HUES48 (cell line): ENCODE results near the gene RAB31.

Source experiments
- H3K27ac ChIP-seq: one replicate; pipeline ENCODE4 v1.7.0; 2013; ENCODE audit warnings: low read depth, low read length, inconsistent platforms
- H3K27me3 ChIP-seq: 2 replicates; pipeline ENCODE4 v1.6.1; 2013; ENCODE audit warnings: mild to moderate bottlenecking, low read length; ENCODE audit not compliant: control insufficient read depth, insufficient read depth
- H3K36me3 ChIP-seq: 2 replicates; pipeline ENCODE4 v1.6.1; 2013; ENCODE audit warnings: low read length; ENCODE audit not compliant: control insufficient read depth, insufficient read depth
- H3K4me1 ChIP-seq: 2 replicates; pipeline ENCODE4 v1.6.1; 2013; ENCODE audit warnings: mild to moderate bottlenecking, low read length; ENCODE audit not compliant: control insufficient read depth, insufficient read depth
- H3K4me3 ChIP-seq: 2 replicates; pipeline ENCODE4 v1.5.1; 2013; ENCODE audit warnings: mild to moderate bottlenecking, low read depth, low read length
- H3K9ac ChIP-seq: 2 replicates; pipeline ENCODE4 v1.6.1; 2013; ENCODE audit warnings: mild to moderate bottlenecking, low read depth, low read length, moderate library complexity
- H3K9me3 ChIP-seq: 2 replicates; pipeline ENCODE4 v1.6.1; 2013; ENCODE audit warnings: low read length; ENCODE audit not compliant: control insufficient read depth, insufficient read depth

RAB31 gene

GRCh38 chr18:9876867-9877654 is 169.0 kb downstream of the RAB31 start:
- Histone ChIP-seq H3K4me3 (no peak overlapping the region), H3K27ac (peak overlapping the region; percentile 85), H3K36me3 (no peaks in the 10 kb centered on the region), H3K27me3 (no peaks in the 10 kb centered on the region), H3K9ac (no peak overlapping the region), H3K9me3 (no peaks in the 10 kb centered on the region), H3K4me1 (peaks cover 8% of the 10 kb centered on the region)

- Histone ChIP-seq H3K4me1 (peaks cover 8% of the 10 kb centered on the region), H3K4me3 (no peak overlapping the region), H3K27ac (peak overlapping the region; percentile 85), H3K27me3 (no peaks in the 10 kb centered on the region), H3K36me3 (no peaks in the 10 kb centered on the region), H3K9ac (no peak overlapping the region), H3K9me3 (no peaks in the 10 kb centered on the region)
Measured at GRCh38 chr18:9877655-9878014, 169.5 kb downstream of the RAB31 start.

DNA sequence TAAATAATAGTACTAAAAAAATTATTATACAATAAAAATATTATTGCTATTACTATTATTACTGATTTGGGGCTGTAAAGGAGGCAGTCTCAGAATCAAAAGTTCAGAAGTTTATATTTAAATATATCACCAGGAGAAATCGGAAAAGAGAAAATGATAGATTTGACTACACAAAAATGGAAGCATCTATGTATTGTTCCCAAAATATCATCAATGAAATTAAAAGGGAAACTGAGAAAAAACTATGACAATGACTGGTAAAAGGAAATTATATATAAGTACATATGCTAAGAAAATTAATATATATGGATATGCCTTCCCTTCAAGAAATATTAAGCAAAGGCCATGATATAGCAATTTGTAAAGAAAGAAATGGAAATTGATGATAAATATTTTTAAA is 170.0 kb downstream of the RAB31 start:
- H3K36me3 ChIP-seq, result no peaks in the 10 kb centered on the region
- H3K9ac ChIP-seq, result no peak overlapping the region
- no peaks in the 10 kb centered on the region for H3K27me3 ChIP-seq
- H3K4me1 ChIP-seq, result peaks cover 8% of the 10 kb centered on the region
- peak overlapping the region; percentile 85 for H3K27ac ChIP-seq
- H3K9me3 ChIP-seq, result no peaks in the 10 kb centered on the region
- H3K4me3 ChIP-seq, result no peak overlapping the region

- H3K36me3 ChIP-seq, result no peaks in the 10 kb centered on the region
- no peaks in the 10 kb centered on the region for H3K9me3 ChIP-seq
- no peak overlapping the region for H3K9ac ChIP-seq
- H3K4me1 ChIP-seq, result peaks cover 8% of the 10 kb centered on the region
- no peak overlapping the region for H3K4me3 ChIP-seq
- no peaks in the 10 kb centered on the region for H3K27me3 ChIP-seq
- H3K27ac ChIP-seq, result no peak overlapping the region
Measured at GRCh38 chr18:9878783-9879242, 170.7 kb downstream of the RAB31 start.

DNA sequence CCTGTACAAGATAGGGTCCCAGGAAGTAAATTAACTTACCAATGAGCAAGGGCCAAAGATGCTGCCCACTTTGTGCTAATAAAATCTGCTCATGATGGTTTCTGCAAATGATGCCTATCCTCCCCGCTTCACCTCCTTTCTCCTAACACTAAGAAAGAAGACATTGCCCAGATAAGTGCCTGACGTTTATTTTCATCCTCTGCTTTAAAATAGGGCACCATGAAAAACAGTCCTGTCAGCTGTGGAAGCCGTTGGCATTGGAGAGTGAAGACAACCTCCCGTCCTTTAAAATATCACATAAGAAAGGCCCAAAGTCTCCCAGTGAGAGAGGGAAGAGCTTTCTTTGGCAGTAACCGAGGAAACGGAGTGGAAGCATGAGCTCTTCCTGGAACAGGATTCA is 176.0 kb downstream of the RAB31 start:
- Histone ChIP-seq H3K27ac (no peak overlapping the region), H3K4me1 (no peaks in the 10 kb centered on the region), H3K27me3 (no peaks in the 10 kb centered on the region), H3K9ac (no peak overlapping the region), H3K36me3 (no peaks in the 10 kb centered on the region), H3K9me3 (no peaks in the 10 kb centered on the region), H3K4me3 (no peak overlapping the region)

DNA sequence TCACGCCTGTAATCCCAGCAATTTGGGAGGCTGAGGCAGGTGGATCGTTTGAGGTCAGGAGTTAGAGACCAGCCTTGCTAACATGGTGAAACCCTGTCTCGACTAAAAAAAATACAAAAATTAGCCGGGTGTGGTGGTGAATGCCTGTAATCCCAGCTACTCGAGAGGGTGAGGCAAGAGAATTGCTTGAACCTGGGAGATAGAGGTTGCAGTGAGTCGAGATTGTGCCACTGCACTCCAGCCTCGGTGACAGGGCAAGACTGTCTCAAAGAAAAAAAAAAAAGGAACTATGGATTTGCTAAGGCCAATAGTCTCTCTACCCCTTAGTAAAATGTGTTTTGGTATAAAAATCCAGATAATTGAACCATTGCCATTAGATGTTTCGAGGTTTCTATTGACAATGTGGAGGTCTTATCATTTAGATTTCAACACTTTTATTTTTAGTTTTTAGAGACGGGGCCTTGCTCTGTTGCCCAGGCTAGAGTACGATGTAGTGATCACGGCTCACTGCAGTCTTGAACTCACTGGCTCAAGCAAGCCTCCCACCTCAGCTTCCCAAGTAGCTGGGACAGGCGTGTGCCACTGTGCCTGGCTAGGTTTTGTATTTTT is 176.5 kb downstream of the RAB31 start:
- no peak overlapping the region for H3K9ac ChIP-seq
- H3K27me3 ChIP-seq, result no peaks in the 10 kb centered on the region
- no peak overlapping the region for H3K4me3 ChIP-seq
- no peaks in the 10 kb centered on the region for H3K36me3 ChIP-seq
- no peak overlapping the region for H3K27ac ChIP-seq
- H3K9me3 ChIP-seq, result no peaks in the 10 kb centered on the region
- H3K4me1 ChIP-seq, result no peaks in the 10 kb centered on the region

DNA sequence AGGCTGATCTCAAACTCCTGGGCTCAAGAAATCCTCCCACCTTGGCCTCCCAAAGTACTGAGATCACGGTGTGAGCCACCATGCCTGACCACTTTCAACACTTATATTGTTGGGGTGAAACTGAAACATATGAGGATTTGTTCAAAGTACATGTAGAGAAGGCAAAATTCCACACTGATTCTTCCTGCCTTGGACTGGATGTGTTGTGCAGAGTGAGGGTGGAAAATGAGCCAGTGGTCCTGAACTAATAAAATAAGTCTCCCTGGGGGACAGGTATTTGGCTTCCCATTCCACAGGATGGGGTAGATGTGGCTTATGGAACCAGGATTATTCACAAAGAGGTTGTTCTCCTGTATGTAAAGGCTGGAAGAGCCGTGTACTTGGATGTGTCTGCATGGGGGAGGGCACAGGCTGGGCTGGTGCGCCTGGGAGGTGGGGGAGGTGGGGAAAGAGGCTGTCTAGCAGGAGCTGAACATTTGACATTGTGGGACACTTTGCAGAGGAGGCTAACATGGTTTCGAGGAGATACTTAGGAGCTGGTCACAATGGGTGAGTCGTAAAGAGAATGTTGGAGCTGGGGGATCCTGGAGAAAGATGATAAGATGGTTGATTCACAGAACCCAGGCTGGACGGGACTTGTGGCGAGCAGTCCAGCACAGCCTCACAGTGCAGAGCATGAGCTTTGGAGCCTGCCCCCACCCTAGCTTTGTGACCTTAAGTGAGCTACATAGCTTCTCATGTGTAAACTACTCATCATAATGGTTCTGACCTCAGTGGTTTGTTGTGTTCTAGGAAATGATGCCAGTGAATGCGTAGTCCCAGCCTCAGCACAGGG is 177.3 kb downstream of the RAB31 start, which contains the start of gene TXNDC2:
TSS of gene TXNDC2 (plus strand) at position 804 of the 835 bp plus-strand sequence. CDS start 708 bp downstream, outside the sequence.
- no peaks in the 10 kb centered on the region for H3K9me3 ChIP-seq
- H3K36me3 ChIP-seq, result no peaks in the 10 kb centered on the region
- no peak within 1 kb of the TSS for H3K27ac ChIP-seq
- no peaks in the 10 kb centered on the region for H3K4me1 ChIP-seq
- no peak within 1 kb of the TSS for H3K4me3 ChIP-seq
- H3K27me3 ChIP-seq, result no peaks in the 10 kb centered on the region
- no peak within 1 kb of the TSS for H3K9ac ChIP-seq

DNA sequence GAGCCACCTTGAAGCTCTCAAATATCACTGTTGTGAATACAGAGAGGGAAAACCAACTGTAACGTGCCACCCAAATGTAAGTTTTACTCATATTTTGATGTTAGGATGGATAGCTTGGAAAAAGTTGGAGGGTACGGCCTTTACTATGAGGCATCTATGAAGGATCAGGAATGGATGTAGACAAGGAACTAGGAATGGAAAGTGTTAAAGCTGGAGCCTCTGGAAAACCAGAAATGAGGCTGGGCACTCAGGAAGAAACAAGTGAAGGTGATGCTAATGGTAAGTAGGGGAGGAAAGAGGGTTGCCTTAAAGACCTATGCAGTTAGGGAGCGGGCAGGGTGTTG is 177.9 kb downstream of the RAB31 start:
- Histone ChIP-seq H3K9ac (no peak overlapping the region), H3K9me3 (no peaks in the 10 kb centered on the region), H3K27ac (no peak overlapping the region), H3K4me1 (no peaks in the 10 kb centered on the region), H3K27me3 (no peaks in the 10 kb centered on the region), H3K36me3 (no peaks in the 10 kb centered on the region), H3K4me3 (no peak overlapping the region)

GRCh38 chr18:9887992-9888391 is 179.9 kb downstream of the RAB31 start:
- H3K9me3 ChIP-seq, result no peaks in the 10 kb centered on the region
- no peaks in the 10 kb centered on the region for H3K36me3 ChIP-seq
- no peak overlapping the region for H3K9ac ChIP-seq
- H3K27me3 ChIP-seq, result no peaks in the 10 kb centered on the region
- no peaks in the 10 kb centered on the region for H3K4me1 ChIP-seq
- H3K27ac ChIP-seq, result no peak overlapping the region
- no peak overlapping the region for H3K4me3 ChIP-seq

GRCh38 chr18:9890196-9890595 is 182.1 kb downstream of the RAB31 start:
- no peaks in the 10 kb centered on the region for H3K4me1 ChIP-seq
- no peak overlapping the region for H3K9ac ChIP-seq
- no peak overlapping the region for H3K4me3 ChIP-seq
- no peaks in the 10 kb centered on the region for H3K9me3 ChIP-seq
- no peak overlapping the region for H3K27ac ChIP-seq
- H3K27me3 ChIP-seq, result no peaks in the 10 kb centered on the region
- H3K36me3 ChIP-seq, result no peaks in the 10 kb centered on the region

DNA sequence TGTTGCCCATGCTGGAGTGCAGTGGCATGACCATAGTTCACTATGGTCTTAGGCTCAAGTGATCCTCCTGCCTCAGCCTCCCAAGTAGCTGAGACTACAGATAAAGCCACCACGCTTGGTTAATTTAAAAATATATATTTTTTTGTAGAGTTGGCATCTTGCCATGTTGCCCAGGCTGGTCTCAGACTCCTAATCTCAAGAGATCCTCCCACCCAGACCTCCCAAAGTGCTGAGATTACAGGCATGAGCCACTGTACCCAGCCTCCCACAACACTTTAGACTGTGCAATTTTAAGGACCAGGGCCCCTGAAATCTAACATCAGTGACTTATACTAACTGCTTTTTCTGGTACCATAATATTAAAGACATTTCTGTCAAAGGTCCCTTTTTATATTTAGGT is 182.9 kb downstream of the RAB31 start:
- Histone ChIP-seq H3K4me1 (no peaks in the 10 kb centered on the region), H3K9me3 (no peaks in the 10 kb centered on the region), H3K36me3 (no peaks in the 10 kb centered on the region), H3K4me3 (no peak overlapping the region), H3K27me3 (no peaks in the 10 kb centered on the region), H3K27ac (no peak overlapping the region), H3K9ac (no peak overlapping the region)
